Measurements from ENCODE around the gene PTPN22.

DNA sequence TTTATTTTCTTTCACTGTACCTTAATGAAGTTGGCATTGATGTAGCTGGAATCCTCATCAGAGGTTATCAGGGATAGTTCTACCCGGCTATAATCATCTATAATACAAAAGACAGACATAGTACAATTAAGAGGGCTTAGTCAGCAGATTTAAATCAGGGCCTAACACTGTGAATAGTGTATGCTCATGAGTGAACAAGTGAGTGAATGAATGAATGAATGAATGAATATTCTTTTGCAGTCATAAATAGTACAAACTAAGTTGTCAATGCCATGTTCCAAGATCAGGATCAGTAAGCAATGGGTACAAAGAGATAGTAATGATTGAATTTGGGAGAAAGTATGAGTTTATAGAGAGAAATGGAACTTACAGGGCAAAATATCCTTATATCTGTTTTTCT is 12.5 kb downstream of the PTPN22 start:
- TF ChIP-seq, protein P1, sequence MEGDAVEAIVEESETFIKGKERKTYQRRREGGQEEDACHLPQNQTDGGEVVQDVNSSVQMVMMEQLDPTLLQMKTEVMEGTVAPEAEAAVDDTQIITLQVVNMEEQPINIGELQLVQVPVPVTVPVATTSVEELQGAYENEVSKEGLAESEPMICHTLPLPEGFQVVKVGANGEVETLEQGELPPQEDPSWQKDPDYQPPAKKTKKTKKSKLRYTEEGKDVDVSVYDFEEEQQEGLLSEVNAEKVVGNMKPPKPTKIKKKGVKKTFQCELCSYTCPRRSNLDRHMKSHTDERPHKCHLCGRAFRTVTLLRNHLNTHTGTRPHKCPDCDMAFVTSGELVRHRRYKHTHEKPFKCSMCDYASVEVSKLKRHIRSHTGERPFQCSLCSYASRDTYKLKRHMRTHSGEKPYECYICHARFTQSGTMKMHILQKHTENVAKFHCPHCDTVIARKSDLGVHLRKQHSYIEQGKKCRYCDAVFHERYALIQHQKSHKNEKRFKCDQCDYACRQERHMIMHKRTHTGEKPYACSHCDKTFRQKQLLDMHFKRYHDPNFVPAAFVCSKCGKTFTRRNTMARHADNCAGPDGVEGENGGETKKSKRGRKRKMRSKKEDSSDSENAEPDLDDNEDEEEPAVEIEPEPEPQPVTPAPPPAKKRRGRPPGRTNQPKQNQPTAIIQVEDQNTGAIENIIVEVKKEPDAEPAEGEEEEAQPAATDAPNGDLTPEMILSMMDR (IDR thresholded peaks at IDR 0.05): no peak
- no peak for TF ChIP-seq POLR2A (IDR thresholded peaks at IDR 0.05)

All from uterus (tissue), 2 donors.